Colon (tissue), 2 donors: ENCODE data around the gene CACNA1B.

Source experiments
- FAIRE-seq: peaks from 2 replicates; lab custom pipeline; 2012; peaks lifted over from hg19 to GRCh38; lab: Jason Lieb, UNC
- donor health status: control.
- donor health status: control.

The CACNA1B gene

DNA sequence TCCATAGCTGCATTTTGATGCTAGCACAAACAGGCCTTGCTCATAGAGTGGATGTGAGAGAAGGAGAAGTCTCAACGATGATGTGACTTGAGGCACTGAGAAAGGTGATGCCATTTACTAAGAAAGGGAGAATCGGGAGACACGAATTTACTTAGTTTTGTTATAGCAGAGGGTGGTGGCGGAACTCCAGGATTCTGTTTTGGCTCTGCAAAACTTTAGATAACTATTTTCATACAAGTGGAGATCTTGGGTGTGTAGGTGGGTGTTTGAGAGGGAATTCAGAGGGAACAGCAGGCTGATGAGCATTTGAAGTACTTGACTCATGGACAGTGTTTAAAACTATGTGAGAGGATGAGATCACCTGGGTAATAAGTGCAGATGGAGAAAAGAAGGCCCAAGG is 43.2 kb downstream of the CACNA1B start:
- FAIRE-seq, result no peak

- no peak for FAIRE-seq
Measured at GRCh38 chr9:137924169-137924568, 46.6 kb downstream of the CACNA1B start.

GRCh38 chr9:137924761-137925369 is 47.3 kb downstream of the CACNA1B start:
- no peak for FAIRE-seq

- FAIRE-seq, result no peak
Measured at GRCh38 chr9:137943655-137944054, 66.1 kb downstream of the CACNA1B start.

- no peak for FAIRE-seq
Measured at GRCh38 chr9:137945581-137945980, 68.0 kb downstream of the CACNA1B start.

- FAIRE-seq, result no peak
Measured at GRCh38 chr9:137946993-137947392, 69.4 kb downstream of the CACNA1B start.

- no peak for FAIRE-seq
Measured at GRCh38 chr9:137948642-137949041, 71.1 kb downstream of the CACNA1B start.

GRCh38 chr9:137949260-137949659 is 71.7 kb downstream of the CACNA1B start:
- no peak for FAIRE-seq

DNA sequence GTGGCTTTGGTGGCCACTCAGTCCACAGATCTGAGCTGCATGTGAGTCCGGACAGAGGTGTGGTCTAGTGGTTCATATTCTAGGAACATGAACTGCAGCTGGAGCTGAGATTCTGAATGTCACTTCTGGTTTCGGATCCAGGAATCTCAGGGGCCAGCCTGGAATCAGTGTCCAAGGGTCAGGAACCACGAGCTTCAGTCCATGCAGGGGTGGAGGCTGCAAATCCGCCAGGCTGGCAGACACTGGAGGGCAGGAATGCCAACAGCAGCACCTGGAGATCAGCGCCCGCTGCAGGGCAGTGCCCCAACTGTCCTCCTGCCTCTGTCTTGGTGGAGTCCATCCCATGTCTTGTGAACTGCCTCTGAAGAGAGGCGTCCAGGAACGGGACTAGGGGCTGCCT is 73.5 kb downstream of the CACNA1B start:
- FAIRE-seq, result no peak

DNA sequence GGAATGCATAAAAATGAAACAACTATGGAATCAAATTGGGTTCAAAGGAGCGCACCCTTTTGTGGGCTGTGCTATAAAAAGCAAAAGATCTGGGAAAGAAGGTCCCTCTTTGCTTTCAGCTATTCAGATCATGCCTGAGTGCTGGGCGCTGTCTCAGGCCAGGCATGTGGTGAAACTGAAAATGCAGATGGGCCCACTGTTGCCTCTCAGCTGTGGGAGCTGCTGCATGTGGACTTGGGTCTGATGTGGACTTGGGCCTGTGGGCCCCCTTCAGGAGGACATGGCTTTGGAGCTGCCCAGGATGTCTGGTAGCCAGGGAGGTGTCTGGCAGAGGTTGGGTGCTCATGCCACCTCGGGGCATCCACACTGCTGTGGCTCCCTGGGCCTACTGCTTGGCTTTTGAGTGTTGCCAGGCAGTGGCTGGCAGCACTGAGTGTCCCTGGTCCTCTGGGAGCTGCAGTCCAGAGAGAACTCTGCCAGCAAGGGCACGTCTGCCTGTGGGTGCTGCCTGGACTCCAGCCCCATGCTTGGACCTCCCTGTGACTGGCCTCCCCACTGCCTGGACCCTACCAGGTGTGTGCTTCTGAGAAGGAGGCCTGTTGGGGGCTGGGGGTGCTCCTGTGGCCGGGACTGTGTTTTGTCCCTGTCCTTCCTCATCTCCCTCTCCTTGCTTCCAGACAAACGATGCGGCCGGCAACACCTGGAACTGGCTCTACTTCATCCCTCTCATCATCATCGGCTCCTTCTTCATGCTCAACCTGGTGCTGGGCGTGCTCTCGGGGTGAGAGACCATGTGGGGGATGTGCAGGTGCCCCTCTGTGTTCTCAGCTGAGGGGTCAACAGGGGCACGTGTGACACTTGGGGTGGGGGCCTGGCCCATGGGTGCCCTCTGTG is 74.3 kb downstream of the CACNA1B start:
- no peak for FAIRE-seq

DNA sequence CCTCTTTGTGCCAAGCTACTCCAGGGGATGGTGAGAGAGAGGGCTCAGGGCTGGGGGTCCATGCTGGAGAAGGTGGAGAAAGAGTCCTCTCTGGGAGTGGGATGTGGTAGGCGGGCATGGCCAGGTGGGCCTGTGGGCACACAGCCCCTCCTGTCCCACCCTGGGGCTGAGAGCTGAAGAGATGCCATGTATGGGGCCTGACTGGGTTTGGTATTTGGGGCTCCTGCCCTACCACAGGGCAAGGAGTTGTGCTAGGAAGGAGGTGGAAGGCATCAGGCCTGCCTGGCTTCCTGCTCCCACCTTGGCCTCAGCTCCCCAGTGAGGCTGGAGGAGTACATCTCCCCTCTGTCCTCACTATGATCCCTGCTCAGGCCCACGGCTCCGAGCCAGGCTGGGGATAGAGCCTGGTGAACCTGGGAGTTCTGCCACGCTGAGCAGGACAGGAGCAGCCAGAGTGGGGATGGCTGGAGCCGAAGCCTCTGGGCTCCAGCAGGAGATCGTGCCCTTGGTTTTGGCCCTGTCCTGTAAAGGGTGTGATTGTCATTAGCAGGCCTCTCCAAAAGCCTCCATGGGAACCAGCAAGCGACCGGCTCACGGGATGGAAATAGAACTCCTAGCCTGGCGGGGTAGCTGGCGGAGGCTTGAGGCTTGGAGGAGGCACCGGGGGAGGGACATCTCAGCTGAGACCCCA is 75.5 kb downstream of the CACNA1B start:
- FAIRE-seq, result no peak

DNA sequence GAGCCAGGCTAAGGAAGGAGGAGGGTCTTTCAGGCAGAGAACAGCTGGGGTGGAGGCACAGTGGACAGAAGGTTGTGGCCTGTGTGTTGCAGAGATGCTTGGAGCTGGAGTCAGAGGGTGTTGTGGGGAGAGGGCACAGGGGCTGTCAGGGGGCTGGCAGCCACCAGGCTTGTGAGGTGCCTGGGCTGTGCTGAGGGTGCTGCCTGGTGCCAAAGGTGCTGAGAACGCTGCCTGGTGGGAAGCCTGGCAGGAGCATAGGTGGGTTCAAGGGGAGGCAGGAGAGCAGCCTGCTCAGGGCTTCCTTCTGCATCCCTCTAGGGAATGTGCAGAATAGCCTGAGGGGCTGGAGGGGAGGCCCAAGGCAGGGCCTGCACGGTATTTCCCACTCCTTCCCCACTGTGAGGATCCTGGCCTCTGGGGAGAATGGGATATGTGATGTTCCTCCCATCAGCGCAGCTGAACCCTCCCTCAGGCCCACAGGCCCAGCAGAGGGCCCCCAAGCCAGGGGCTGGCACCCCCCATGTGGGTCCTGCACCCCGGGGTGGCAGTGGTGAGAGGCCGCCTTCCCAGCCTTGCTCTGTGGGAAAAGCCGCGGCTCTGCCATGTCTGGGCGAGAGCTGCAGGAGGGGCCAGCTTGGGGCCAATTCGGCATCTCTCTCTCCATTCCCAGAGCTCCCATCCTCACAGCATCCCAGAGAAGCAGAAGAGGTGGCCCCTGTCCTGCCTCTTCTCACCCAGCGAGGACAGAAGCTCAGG is 76.3 kb downstream of the CACNA1B start:
- FAIRE-seq, result no peak

- no peak for FAIRE-seq
Measured at GRCh38 chr9:137955224-137955570, 77.6 kb downstream of the CACNA1B start.

DNA sequence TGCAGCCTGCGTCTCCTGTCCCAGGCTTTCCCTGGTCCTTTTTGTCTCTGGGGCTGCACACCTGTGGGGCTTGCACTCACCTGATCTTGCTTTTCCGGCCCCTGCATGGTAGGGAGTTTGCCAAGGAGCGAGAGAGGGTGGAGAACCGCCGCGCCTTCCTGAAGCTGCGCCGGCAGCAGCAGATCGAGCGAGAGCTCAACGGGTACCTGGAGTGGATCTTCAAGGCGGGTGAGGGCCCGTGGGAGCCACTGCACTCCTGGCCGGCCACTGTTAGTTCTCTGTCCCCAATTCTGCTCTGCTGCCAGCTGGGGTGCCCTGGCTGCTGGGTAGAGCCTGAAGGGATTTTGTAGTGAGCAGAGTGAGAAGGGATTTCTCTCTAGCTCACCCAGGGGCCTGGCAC is 78.0 kb downstream of the CACNA1B start:
- FAIRE-seq, result no peak

- no peak for FAIRE-seq
Measured at GRCh38 chr9:137956039-137956438, 78.5 kb downstream of the CACNA1B start.

- no peak for FAIRE-seq
Measured at GRCh38 chr9:137956688-137957385, 79.3 kb downstream of the CACNA1B start.

- no peak for FAIRE-seq
Measured at GRCh38 chr9:137959641-137960411, 82.2 kb downstream of the CACNA1B start.

GRCh38 chr9:137960496-137960895 is 82.9 kb downstream of the CACNA1B start:
- no peak for FAIRE-seq

DNA sequence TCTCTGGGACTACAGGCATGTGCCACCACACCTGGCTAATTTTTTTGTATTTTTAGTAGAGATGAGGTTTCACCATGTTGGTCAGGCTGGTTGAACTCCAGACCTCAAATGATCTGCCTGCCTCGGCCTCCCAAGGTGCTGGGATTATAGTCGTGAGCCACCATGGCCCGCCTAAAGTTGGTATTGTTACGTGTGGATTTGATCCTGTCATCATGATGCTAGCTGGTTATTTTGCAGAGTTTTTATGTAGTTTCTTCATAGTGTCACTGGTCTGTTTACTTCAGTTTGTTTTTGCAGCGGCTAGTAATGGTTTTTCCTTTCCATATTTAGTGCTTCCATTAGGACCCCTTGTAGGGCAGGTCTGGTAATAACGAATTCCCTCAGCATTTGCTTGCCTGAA is 85.9 kb downstream of the CACNA1B start:
- no peak for FAIRE-seq

- no peak for FAIRE-seq
Measured at GRCh38 chr9:137965177-137965795, 87.7 kb downstream of the CACNA1B start.
